ENCODE data around the gene NKAIN2. TPM values are rescaled to one million over a fixed set of nuclear protein-coding genes. Genes with fewer than 3 reads are reported as not detected.

Gene NKAIN2
- total and polyA plus RNA-seq, 2 donors (not counting 3 experiments of a cell fraction or from before 2014, with no cell fraction given) = 0.03 TPM; not detected in 1

GRCh38 chr6:124775121-124775520 lies 971.5 kb downstream of the NKAIN2 start:
- Histone ChIP-seq H3K9me1 (replicated peaks; ENCODE audit: control insufficient read depth, extremely low read depth, insufficient read depth, low read length) (no peaks in the 10 kb centered on the region), H3K27me3 (ENCODE audit: control insufficient read depth in 2 of 2, insufficient read depth in 2 of 2, low read length in 2 of 2) (no peaks in the 10 kb centered on the region), H3K27ac (ENCODE audit: insufficient read depth, low read depth, low read length) (no peak overlapping the region), H4K20me1 (replicated peaks; ENCODE audit: control insufficient read depth, extremely low read depth, insufficient read depth, low read length) (no peaks in the 10 kb centered on the region), H3K4me1 (ENCODE audit: control insufficient read depth, extremely low read depth, insufficient read depth, low read length) (no peaks in the 10 kb centered on the region), H3K36me3 (ENCODE audit: control insufficient read depth in 2 of 2, extremely low read depth in 1 of 2, insufficient read depth in 2 of 2, low read length in 2 of 2) (no peaks in the 10 kb centered on the region), H3K9ac (replicated peaks; ENCODE audit: extremely low read depth, insufficient read depth, low read length) (no peak overlapping the region), H2AFZ (ENCODE audit: low read depth, low read length) (no peak overlapping the region), H3K9me3 (replicated peaks; ENCODE audit: control insufficient read depth, insufficient read depth, low read length) (no peaks in the 10 kb centered on the region), H3K4me3 (replicated peaks in 1 of 3; ENCODE audit: insufficient read depth in 1 of 3, low read depth in 1 of 3, low read length in 3 of 3) (no peak overlapping the region), H3K79me2 (ENCODE audit: control insufficient read depth, insufficient read depth, low read length) (no peaks in the 10 kb centered on the region), H3K4me2 (ENCODE audit: insufficient read depth, low read length) (no peak overlapping the region)
- TF ChIP-seq POLR2AphosphoS5 (IDR thresholded peaks at IDR 0.05; ENCODE audit: insufficient read depth, low read depth, low read length) (no peak), POLR2A (IDR thresholded peaks at IDR 0.05; ENCODE audit: low read depth, low read length) (no peak), FOS (IDR thresholded peaks at IDR 0.05; ENCODE audit: borderline replicate concordance, insufficient read depth, low read length) (no peak), GATA2 (IDR thresholded peaks at IDR 0.05; ENCODE audit: insufficient read depth, insufficient read length, low read depth, low read length) (no peak), CTCF (IDR thresholded peaks at IDR 0.05; ENCODE audit: extremely low read depth in 1 of 2, insufficient read depth in 1 of 2, low read depth in 1 of 2, low read length in 2 of 2) (no peak), MYC (IDR thresholded peaks at IDR 0.05; ENCODE audit: low read depth, low read length) (no peak), EZH2 (IDR thresholded peaks at IDR 0.05; ENCODE audit: borderline replicate concordance, low read depth, low read length, severe bottlenecking) (no peak), JUN (IDR thresholded peaks at IDR 0.05; ENCODE audit: borderline replicate concordance, insufficient read depth, insufficient read length, low read depth) (no peak), MAX (IDR thresholded peaks at IDR 0.05; ENCODE audit: insufficient read depth, insufficient read length) (no peak)
- intact Hi-C loops (cut with micrococcal nuclease) (no loop called here), dilution Hi-C loops (cut with MboI; ENCODE audit: extremely low pct_ligation_motif_present, low sequenced_read_pairs) (no loop called here)
- DNase-seq (ENCODE audit: low read depth, low spot score) = no peak
- POLR2A ChIA-PET = no interaction called here
- no peak for FAIRE-seq
- BruUV-seq (replicated peaks) = no TSS peak
- CTCF ChIA-PET = no interaction called here
